Neuronal stem cell (in vitro differentiated cells): Measurements from ENCODE around the gene TAF4.
"Not testable (repeated sequence)": the region's sequence is repeated elsewhere in the genome, so short reads cannot be mapped to it uniquely, and the experiment has no call there.

Experiments used
- DNase-seq: peaks from one replicate; pipeline ENCODE4 v3.0.0-alpha.2; 2013; ENCODE audit warnings: low spot score
- H2AFZ ChIP-seq: one replicate; pipeline ENCODE4 v1.6.1; 2013; ENCODE audit warnings: mild to moderate bottlenecking, low read length, inconsistent platforms
- H2AK5ac ChIP-seq: 2 replicates; pipeline ENCODE4 v1.6.1; 2013; ENCODE audit warnings: low read depth, mild to moderate bottlenecking, inconsistent platforms, low read length, moderate library complexity, mixed read lengths
- H2BK120ac ChIP-seq: 2 replicates; pipeline ENCODE4 v1.6.1; 2013; ENCODE audit warnings: low read depth, mild to moderate bottlenecking, inconsistent platforms, low read length, moderate library complexity, mixed read lengths
- H2BK12ac ChIP-seq: one replicate; pipeline ENCODE4 v1.6.1; 2013; ENCODE audit warnings: low read length, inconsistent platforms
- H2BK15ac ChIP-seq: 2 replicates; pipeline ENCODE4 v1.6.1; 2013; ENCODE audit warnings: mild to moderate bottlenecking, low read length, inconsistent platforms, mixed read lengths
- H2BK5ac ChIP-seq: one replicate; pipeline ENCODE4 v1.6.1; 2013; ENCODE audit warnings: inconsistent platforms, mild to moderate bottlenecking, low read length, moderate library complexity
- H3K14ac ChIP-seq: one replicate; pipeline ENCODE4 v1.6.1; 2013; ENCODE audit warnings: low read length, inconsistent platforms
- H3K18ac ChIP-seq: 2 replicates; pipeline ENCODE4 v1.6.1; 2013; ENCODE audit warnings: low read length, inconsistent platforms
- H3K23ac ChIP-seq: 2 replicates; pipeline ENCODE4 v1.6.1; 2013; ENCODE audit warnings: low read depth, mild to moderate bottlenecking, mixed read lengths, low read length, inconsistent platforms; ENCODE audit not compliant: poor library complexity
- H3K27ac ChIP-seq: replicated peaks from 3 replicates; pipeline ENCODE4 v1.5.1; 2013; ENCODE audit warnings: low read length, inconsistent platforms
- H3K27me3 ChIP-seq, 3 experiments: 2 replicates each; pipeline ENCODE4 v1.6.1; 2013; ENCODE audit warnings: low read length in 3 of 3, mild to moderate bottlenecking in 2 of 3, inconsistent platforms in 1 of 3, low read depth in 1 of 3, mixed read lengths in 1 of 3, moderate library complexity in 1 of 3; ENCODE audit not compliant: control insufficient read depth in 3 of 3, insufficient read depth in 3 of 3
- H3K36me3 ChIP-seq, 2 donors: replicated peaks in 1 of 2; 2 replicates each; pipeline ENCODE4 v1.6.1; 2013; ENCODE audit warnings: low read length in 2 of 2; ENCODE audit not compliant: control insufficient read depth in 2 of 2, insufficient read depth in 2 of 2
- H3K4ac ChIP-seq: 2 replicates; pipeline ENCODE4 v1.6.1; 2013; ENCODE audit warnings: inconsistent platforms, mild to moderate bottlenecking, low read length, moderate library complexity
- H3K4me1 ChIP-seq, 2 donors: 1 replicate in 1 of 2; 2 replicates in 1 of 2; pipeline ENCODE4 v1.6.1; 2013; ENCODE audit warnings: low read length in 2 of 2, low read depth in 1 of 2; ENCODE audit not compliant: control insufficient read depth in 2 of 2, insufficient read depth in 1 of 2
- H3K4me2 ChIP-seq: one replicate; pipeline ENCODE4 v1.6.1; 2013; ENCODE audit warnings: mild to moderate bottlenecking, low read length, inconsistent platforms; ENCODE audit not compliant: insufficient read depth, poor library complexity, severe bottlenecking
- H3K4me3 ChIP-seq, 2 donors: 2 replicates each; pipeline ENCODE4 v1.5.1; 2013; ENCODE audit warnings: low read length in 2 of 2, mild to moderate bottlenecking in 2 of 2, inconsistent platforms in 1 of 2, moderate library complexity in 1 of 2
- H3K79me1 ChIP-seq: one replicate; pipeline ENCODE4 v1.6.1; 2013; ENCODE audit warnings: low read depth, mild to moderate bottlenecking, inconsistent platforms, low read length, moderate library complexity
- H3K9ac ChIP-seq: one replicate; pipeline ENCODE4 v1.6.1; 2013; ENCODE audit warnings: mild to moderate bottlenecking, low read depth, low read length, inconsistent platforms; ENCODE audit not compliant: poor library complexity
- H3K9me3 ChIP-seq, 2 donors: replicated peaks in 1 of 2; 2 replicates each; pipeline versions ENCODE3 to v1.6.1; 2013; ENCODE audit warnings: low read length in 2 of 2, mild to moderate bottlenecking in 2 of 2, inconsistent platforms in 1 of 2, low read depth in 1 of 2, mixed read lengths in 1 of 2, moderate library complexity in 1 of 2; ENCODE audit not compliant: control insufficient read depth in 2 of 2, insufficient read depth in 1 of 2
- H4K8ac ChIP-seq: one replicate; pipeline ENCODE4 v1.6.1; 2013; ENCODE audit warnings: low read depth, mild to moderate bottlenecking, inconsistent platforms, low read length, moderate library complexity
- H4K91ac ChIP-seq: one replicate; pipeline ENCODE4 v1.6.1; 2013; ENCODE audit warnings: low read length, low read depth, mild to moderate bottlenecking, inconsistent platforms; ENCODE audit not compliant: poor library complexity
- WGBS, 2 donors: extraction: QIAGEN DNeasy Blood & Tissue Kit; methylation state at CpG; one replicate each; pipeline ENCODE4 v1.1.7; 2013; ENCODE audit warnings: missing lambda C conversion rate in 2 of 2, mixed read lengths in 1 of 2; ENCODE audit not compliant: insufficient read length in 2 of 2, insufficient replicate concordance in 1 of 2; ENCODE audit errors: extremely low coverage in 2 of 2; 5-methylcytosine and 5-hydroxymethylcytosine counted together

TAF4 gene

DNA sequence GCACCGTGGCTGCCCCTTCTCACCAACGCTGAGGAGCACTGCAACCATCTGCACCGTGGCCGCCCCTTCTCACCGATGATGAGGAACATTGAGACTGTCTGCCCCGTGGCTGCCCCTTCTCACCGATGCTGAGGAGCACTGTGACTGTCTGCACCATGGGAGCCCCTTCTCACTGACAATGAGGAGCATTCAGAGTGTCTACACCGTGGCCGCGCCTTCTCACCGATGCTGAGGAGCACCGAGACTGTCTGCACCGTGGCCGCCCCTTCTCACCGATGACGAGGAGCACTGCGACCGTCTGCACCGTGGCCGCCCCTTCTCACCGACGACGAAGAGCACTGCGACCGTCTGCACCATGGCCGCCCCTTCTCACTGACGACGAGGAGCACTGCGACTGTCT, 120.2 kb downstream of the TAF4 start:
- H3K4me2 ChIP-seq, H2BK120ac ChIP-seq, H3K79me1 ChIP-seq, H2AK5ac ChIP-seq, H2AFZ ChIP-seq, H3K4ac ChIP-seq, H3K14ac ChIP-seq, H4K91ac ChIP-seq, H3K27me3 ChIP-seq, H3K23ac ChIP-seq, H2BK15ac ChIP-seq, H2BK12ac ChIP-seq, H3K9ac ChIP-seq, H3K18ac ChIP-seq, H3K4me3 ChIP-seq, H4K8ac ChIP-seq, H2BK5ac ChIP-seq, H3K9me3 ChIP-seq, DNase-seq, H3K4me1 ChIP-seq, H3K27ac ChIP-seq, H3K36me3 ChIP-seq: not testable (repeated sequence)
- no CpG with 5 or more reads among the region's 29 CpGs for WGBS, 2 donors

GRCh38 chr20:61944967-61945366, 120.7 kb downstream of the TAF4 start:
- not testable (repeated sequence) for H3K4ac ChIP-seq, H3K4me3 ChIP-seq, H2AFZ ChIP-seq, H3K36me3 ChIP-seq, H3K9ac ChIP-seq, H3K14ac ChIP-seq, H2BK15ac ChIP-seq, H2BK120ac ChIP-seq, H3K27me3 ChIP-seq, H3K23ac ChIP-seq, H3K4me2 ChIP-seq, H2AK5ac ChIP-seq, H2BK12ac ChIP-seq, H3K9me3 ChIP-seq, H3K79me1 ChIP-seq, H3K18ac ChIP-seq, H4K8ac ChIP-seq, H2BK5ac ChIP-seq, H4K91ac ChIP-seq, H3K4me1 ChIP-seq, H3K27ac ChIP-seq, DNase-seq
- no CpG with 5 or more reads among the region's 34 CpGs for WGBS, 2 donors

- H2AFZ ChIP-seq, result no peak overlapping the region
- no peak overlapping the region for H3K9ac ChIP-seq
- no peak overlapping the region for H3K4me2 ChIP-seq
- H2BK120ac ChIP-seq, result no peak overlapping the region
- H2AK5ac ChIP-seq, result no peak overlapping the region
- no peak overlapping the region for H4K91ac ChIP-seq
- H3K14ac ChIP-seq, result peak overlapping the region; percentile 71
- H3K79me1 ChIP-seq, result no peaks in the 10 kb centered on the region
- H3K23ac ChIP-seq, result no peak overlapping the region
- no peak overlapping the region for H3K27ac ChIP-seq
- no CpG with 5 or more reads among the region's 9 CpGs for WGBS, 2 donors
- no peak overlapping the region for H3K4ac ChIP-seq
- no peak overlapping the region for H4K8ac ChIP-seq
- DNase-seq, result no peak
- no peak overlapping the region for H2BK5ac ChIP-seq
- no peaks in the 10 kb centered on the region for H3K36me3 ChIP-seq
- H2BK15ac ChIP-seq, result no peak overlapping the region
- H3K18ac ChIP-seq, result no peak overlapping the region
- H3K27me3 ChIP-seq, result no peaks in the 10 kb centered on the region
- no peaks in the 10 kb centered on the region for H3K4me1 ChIP-seq
- no peaks in the 10 kb centered on the region for H3K9me3 ChIP-seq
- no peak overlapping the region for H3K4me3 ChIP-seq
- no peak overlapping the region for H2BK12ac ChIP-seq
Observed at GRCh38 chr20:61942526-61942925, 123.2 kb downstream of the TAF4 start.

DNA sequence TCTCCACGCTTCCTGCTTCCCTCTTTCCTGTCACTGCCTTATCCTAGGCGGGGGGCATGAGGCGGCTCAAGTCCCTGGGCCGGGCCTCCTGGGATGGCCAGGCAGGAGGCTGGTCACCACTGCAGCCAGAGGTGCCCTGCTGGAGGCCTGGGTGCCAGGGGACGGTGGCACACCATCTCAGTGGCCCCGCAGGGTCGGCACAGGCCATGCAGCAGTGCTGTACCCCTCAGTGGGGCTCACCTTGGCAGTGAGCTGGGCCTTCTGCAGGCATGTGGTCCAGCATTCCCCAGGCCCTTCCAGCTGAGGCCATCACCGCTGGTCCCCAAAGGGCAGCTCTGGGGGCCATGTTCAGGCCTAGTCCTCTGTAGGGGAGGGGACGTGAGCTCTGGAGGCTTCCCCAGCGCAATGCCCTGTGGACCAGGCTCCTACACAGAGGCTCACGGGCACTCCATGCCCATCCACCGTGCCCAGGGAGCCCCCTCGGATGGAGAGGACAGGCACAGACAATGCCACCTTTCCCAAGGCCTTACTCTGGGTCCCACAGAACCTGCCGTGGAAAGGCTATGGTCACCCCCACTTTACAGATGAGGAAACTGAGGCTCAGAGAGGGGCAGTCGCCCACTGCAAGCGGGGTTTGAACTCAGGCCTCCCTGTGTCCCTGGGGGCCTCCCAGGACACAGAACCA, 123.8 kb downstream of the TAF4 start:
- no peaks in the 10 kb centered on the region for H3K27me3 ChIP-seq
- no peak overlapping the region for H2AFZ ChIP-seq
- no peak for DNase-seq
- no peak overlapping the region for H4K8ac ChIP-seq
- H2BK15ac ChIP-seq, result no peak overlapping the region
- no peak overlapping the region for H3K4me2 ChIP-seq
- H3K4me3 ChIP-seq, result no peak overlapping the region
- H3K4ac ChIP-seq, result no peak overlapping the region
- no peaks in the 10 kb centered on the region for H3K36me3 ChIP-seq
- peak overlapping the region; percentile 82 for H3K14ac ChIP-seq
- no peak overlapping the region for H2BK12ac ChIP-seq
- H3K4me1 ChIP-seq, result no peaks in the 10 kb centered on the region
- H3K18ac ChIP-seq, result peak overlapping the region; percentile 71
- H2AK5ac ChIP-seq, result peak overlapping the region; percentile 61
- H2BK120ac ChIP-seq, result no peak overlapping the region
- WGBS, 2 donors, result no CpG with 5 or more reads among the region's 16 CpGs
- no peak overlapping the region for H2BK5ac ChIP-seq
- no peak overlapping the region for H3K27ac ChIP-seq
- no peak overlapping the region for H3K23ac ChIP-seq
- H3K9me3 ChIP-seq, result no peaks in the 10 kb centered on the region
- H3K9ac ChIP-seq, result no peak overlapping the region
- no peak overlapping the region for H4K91ac ChIP-seq
- H3K79me1 ChIP-seq, result no peaks in the 10 kb centered on the region
